ENCODE results near the gene TBC1D22A.

Gene TBC1D22A

DNA sequence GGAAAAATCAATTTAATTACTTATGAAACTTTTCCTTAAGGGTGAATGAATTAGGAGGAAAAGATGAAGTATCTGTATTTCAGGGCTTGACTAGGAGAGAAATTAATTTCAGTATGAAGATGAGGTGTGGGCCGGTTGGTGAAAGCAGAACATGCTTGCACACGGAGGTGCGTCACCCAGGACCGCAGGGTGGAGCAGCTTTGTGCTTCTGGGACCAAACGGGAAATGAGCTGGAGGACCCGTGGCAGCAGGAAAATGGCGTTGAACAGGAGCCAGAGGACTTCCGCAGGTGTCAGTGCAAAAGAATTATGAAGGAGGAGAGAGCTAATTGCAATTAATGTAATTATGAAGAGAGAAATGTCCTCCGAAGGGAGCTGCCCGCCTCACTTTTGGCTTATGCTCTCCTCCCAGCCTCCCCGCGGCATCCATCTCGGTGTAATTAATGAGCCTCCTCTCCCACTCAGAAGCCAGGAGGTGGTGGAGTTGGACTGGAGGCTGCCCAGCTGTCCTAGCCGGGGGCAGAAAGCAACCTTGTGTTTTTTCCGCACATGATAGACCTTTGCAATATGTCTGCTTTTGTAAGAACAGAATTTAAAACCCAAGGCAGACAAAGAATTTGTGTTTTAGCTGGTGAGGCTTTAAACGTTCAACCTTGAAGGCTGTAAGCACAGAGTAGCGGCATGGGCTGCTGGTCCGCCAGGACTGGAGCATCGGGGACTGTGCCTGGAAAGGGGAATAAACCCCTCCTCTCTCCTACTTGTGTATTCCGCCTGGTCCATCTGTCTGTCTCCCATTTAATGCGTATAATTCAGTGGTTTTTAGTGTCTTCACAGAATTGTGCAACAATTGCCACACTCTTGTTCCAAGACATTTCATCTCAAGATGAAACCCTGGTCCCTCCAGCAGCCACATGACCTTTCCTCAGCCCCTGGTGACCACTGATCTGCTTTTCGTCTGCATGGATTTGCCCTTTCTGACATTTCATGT, 180.6 kb downstream of the TBC1D22A start:
- Histone ChIP-seq H3K4me1 (no peaks in the 10 kb centered on the region), H3K27me3 (no peaks in the 10 kb centered on the region), H3K4me3 (no peak overlapping the region), H3K27ac (no peak overlapping the region), H3K9me3 (no peaks in the 10 kb centered on the region), H3K36me3 (peaks cover 0 to 9% (median 0%) of the 10 kb centered on the region in 3 donors)
- DNase-seq = no peak
- intact Hi-C loops (cut with DNase I; ENCODE audit: low total_unique reads) = no loop called here
- no peak for TF ChIP-seq CTCF (IDR thresholded peaks at IDR 0.05)

DNA sequence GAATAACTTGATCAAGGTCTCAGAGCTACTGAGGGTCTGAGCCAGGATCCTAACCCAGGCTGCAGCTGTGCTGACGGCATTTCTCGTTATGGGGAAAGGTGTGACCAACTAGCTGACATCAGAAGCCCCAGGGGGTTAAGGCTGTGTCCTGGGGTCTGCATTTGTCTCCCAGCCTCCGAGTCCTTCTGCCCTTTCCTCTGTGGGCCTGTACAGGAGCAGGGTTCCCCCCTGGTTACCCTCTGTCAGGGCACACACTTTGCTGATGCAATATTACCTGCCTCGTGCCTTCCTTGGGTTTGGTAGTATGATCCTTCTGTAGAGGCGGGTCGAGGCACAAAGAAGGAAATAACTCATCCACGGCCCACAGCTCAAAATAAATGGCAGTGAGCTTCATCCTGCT, 183.0 kb downstream of the TBC1D22A start:
- H3K9me3 ChIP-seq = no peaks in the 10 kb centered on the region
- no peak for TF ChIP-seq CTCF (IDR thresholded peaks at IDR 0.05)
- no peak overlapping the region for H3K4me3 ChIP-seq
- H3K27ac ChIP-seq = no peak overlapping the region
- peaks cover 0 to 23% (median 6%) of the 10 kb centered on the region in 3 donors for H3K36me3 ChIP-seq
- H3K27me3 ChIP-seq = no peaks in the 10 kb centered on the region
- DNase-seq = no peak
- no peaks in the 10 kb centered on the region for H3K4me1 ChIP-seq
- intact Hi-C loops (cut with DNase I; ENCODE audit: low total_unique reads) = no loop called here

DNA sequence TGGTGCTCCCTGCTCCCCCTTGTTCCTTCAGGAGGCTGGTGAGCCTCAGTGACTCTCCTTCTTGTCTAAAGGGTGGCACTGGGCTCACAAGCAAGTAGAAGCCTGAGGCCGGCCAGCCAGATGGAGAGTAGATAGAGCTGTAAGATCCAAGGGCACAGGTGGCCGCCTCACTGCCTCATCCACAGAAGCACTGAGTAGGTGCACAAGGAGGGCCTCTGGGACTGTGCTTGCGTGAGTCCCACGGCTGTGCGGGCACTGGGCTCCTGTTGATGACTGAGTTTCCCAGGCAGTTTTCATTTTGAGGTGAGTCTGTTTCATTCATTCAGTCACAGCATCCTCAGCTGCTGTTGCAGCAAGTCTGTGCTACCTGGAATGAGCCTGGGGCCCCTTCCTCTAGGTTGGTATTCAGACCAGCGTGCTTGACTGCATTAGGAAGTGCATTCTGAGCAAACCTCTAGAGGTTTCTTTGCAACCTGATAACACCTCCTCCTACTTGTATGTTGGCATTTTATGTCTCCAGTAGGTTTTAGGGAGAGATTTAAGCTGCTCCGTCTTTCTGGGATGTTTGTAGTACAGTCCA, 184.0 kb downstream of the TBC1D22A start:
- H3K36me3 ChIP-seq = peaks cover 0 to 25% (median 6%) of the 10 kb centered on the region in 3 donors
- H3K27ac ChIP-seq = no peak overlapping the region
- no peaks in the 10 kb centered on the region for H3K27me3 ChIP-seq
- intact Hi-C loops (cut with DNase I; ENCODE audit: low total_unique reads) = no loop called here
- no peak for DNase-seq
- no peaks in the 10 kb centered on the region for H3K4me1 ChIP-seq
- H3K4me3 ChIP-seq = no peak overlapping the region
- TF ChIP-seq CTCF (IDR thresholded peaks at IDR 0.05) = no peak
- no peaks in the 10 kb centered on the region for H3K9me3 ChIP-seq

- no peak overlapping the region for H3K4me3 ChIP-seq
- no peak overlapping the region for H3K27ac ChIP-seq
- no peaks in the 10 kb centered on the region for H3K27me3 ChIP-seq
- intact Hi-C loops (cut with DNase I; ENCODE audit: low total_unique reads) = no loop called here
- TF ChIP-seq CTCF (IDR thresholded peaks at IDR 0.05) = no peak
- DNase-seq = no peak
- H3K9me3 ChIP-seq = no peaks in the 10 kb centered on the region
- H3K36me3 ChIP-seq = peaks cover 0 to 30% (median 6%) of the 10 kb centered on the region in 3 donors
- no peaks in the 10 kb centered on the region for H3K4me1 ChIP-seq
These were observed 185.2 kb downstream of the TBC1D22A start for GRCh38 chr22:46947516-46948257.

DNA sequence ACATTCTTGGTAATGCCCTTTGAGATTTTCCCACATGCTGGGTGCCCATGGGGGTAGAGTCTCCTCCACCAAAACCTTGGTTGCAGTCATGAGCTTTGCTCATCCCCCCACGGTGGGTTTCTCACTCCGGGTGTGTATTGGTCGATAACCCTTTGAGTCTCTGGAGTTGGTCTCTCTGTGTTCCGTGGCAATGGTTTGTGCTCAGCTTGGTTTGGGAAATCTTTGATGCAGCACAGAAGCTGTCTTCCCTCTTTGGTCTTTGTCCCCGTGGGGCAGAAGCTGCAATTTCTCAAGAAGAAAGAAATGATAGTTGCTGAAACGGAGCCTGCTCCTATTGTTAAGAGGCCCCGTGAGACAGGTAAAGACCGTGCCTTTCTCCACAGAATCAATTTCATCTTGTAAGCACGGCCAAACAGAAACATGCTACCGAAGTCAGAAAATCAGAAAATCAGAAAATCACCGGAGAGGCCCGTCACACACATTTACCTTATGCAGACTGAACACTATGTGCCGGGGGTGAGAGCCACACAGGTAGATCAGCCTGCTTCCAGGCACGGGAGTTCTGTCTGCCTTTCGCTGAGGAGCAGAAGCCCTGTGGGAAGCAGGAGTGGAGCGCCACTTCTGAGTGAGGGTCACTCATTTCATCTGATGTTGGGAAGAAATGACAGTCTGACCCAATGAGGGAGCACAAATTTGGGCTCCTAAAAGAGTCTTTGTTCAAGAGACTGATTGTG, 186.1 kb downstream of the TBC1D22A start:
- no peaks in the 10 kb centered on the region for H3K9me3 ChIP-seq
- no peaks in the 10 kb centered on the region for H3K4me1 ChIP-seq
- intact Hi-C loops (cut with DNase I; ENCODE audit: low total_unique reads) = no loop called here
- H3K27ac ChIP-seq = no peak overlapping the region
- TF ChIP-seq CTCF (IDR thresholded peaks at IDR 0.05) = no peak
- peaks cover 0 to 21% (median 6%) of the 10 kb centered on the region in 3 donors for H3K36me3 ChIP-seq
- no peak for DNase-seq
- no peaks in the 10 kb centered on the region for H3K27me3 ChIP-seq
- no peak overlapping the region for H3K4me3 ChIP-seq
